Right renal cortex interstitium (tissue), 3 donors: ENCODE results near the gene GNAO1. TPM values are rescaled to one million over a fixed set of nuclear protein-coding genes. Genes with fewer than 3 reads are reported as not detected.

Source experiments
- DNase-seq, 3 donors: peaks; one replicate each; pipeline ENCODE4 v3.0.0-alpha.2; 2013; ENCODE audit warnings: low read depth in 3 of 3, low spot score in 2 of 3
- polyA plus RNA-seq, 3 donors: library from polyadenylated mRNA; unstranded; fragments of 120-200 nt; gene quantifications; one replicate each; pipeline ENCODE4 v1.2.1, GENCODE V29; 2013; ENCODE audit not compliant: insufficient read length in 3 of 3

The GNAO1 gene
- polyA plus RNA-seq, 3 donors, result 4.0 to 6.1 (median 5.0) TPM

GRCh38 chr16:56263711-56264608 is 72.7 kb downstream of the GNAO1 start:
- no peak for DNase-seq

- no peak for DNase-seq
Observed at GRCh38 chr16:56264609-56264972, 73.3 kb downstream of the GNAO1 start.

- no peak for DNase-seq
Observed at GRCh38 chr16:56265184-56265583, 73.9 kb downstream of the GNAO1 start.

GRCh38 chr16:56265746-56266145 is 74.5 kb downstream of the GNAO1 start:
- no peak for DNase-seq

GRCh38 chr16:56266641-56267607 is 75.6 kb downstream of the GNAO1 start:
- DNase-seq, result no peak

GRCh38 chr16:56267888-56268287 is 76.6 kb downstream of the GNAO1 start:
- DNase-seq, result no peak

GRCh38 chr16:56268799-56269198 is 77.5 kb downstream of the GNAO1 start:
- DNase-seq, result no peak

- DNase-seq, result no peak
Observed at GRCh38 chr16:56269281-56269680, 78.0 kb downstream of the GNAO1 start.

GRCh38 chr16:56269811-56270684 is 78.8 kb downstream of the GNAO1 start:
- no peak for DNase-seq

- no peak for DNase-seq
Observed at GRCh38 chr16:56270828-56271227, 79.5 kb downstream of the GNAO1 start.

- DNase-seq, result no peak
Observed at GRCh38 chr16:56272583-56272894, 81.2 kb downstream of the GNAO1 start.

- no peak for DNase-seq
Observed at GRCh38 chr16:56273615-56274014, 82.3 kb downstream of the GNAO1 start.

- no peak for DNase-seq
Observed at GRCh38 chr16:56274369-56274768, 83.1 kb downstream of the GNAO1 start.

- no peak for DNase-seq
Observed at GRCh38 chr16:56275076-56275475, 83.8 kb downstream of the GNAO1 start.

GRCh38 chr16:56275801-56276200 is 84.5 kb downstream of the GNAO1 start:
- DNase-seq, result no peak

GRCh38 chr16:56277075-56277474 is 85.8 kb downstream of the GNAO1 start:
- no peak for DNase-seq

GRCh38 chr16:56278196-56278855 is 87.0 kb downstream of the GNAO1 start:
- DNase-seq, result no peak

GRCh38 chr16:56279132-56279531 is 87.8 kb downstream of the GNAO1 start:
- no peak for DNase-seq

GRCh38 chr16:56279914-56280313 is 88.6 kb downstream of the GNAO1 start:
- no peak for DNase-seq

- DNase-seq, result no peak
Observed at GRCh38 chr16:56281249-56281805, 90.0 kb downstream of the GNAO1 start.
